Prostate gland (tissue), 2 donors: ENCODE data around the gene TTLL4. TPM values are rescaled to one million over a fixed set of nuclear protein-coding genes. Genes with fewer than 3 reads are reported as not detected.

ENCODE experiments used
- DNase-seq: peaks from one replicate; pipeline ENCODE4 v3.0.0-alpha.2; 2019; ENCODE audit warnings: low spot score
- H3K27ac ChIP-seq, 2 donors: fragments of 200-600 bp; sonication (generic); 2 replicates each; pipeline ENCODE4 v1.5.1; 2017 to 2019
- H3K27me3 ChIP-seq: fragments of 200-600 bp; sonication (generic); replicated peaks from 2 replicates; pipeline ENCODE4 v1.5.1; 2019; ENCODE audit not compliant: insufficient read depth
- H3K36me3 ChIP-seq, 2 donors: fragments of 200-600 bp; sonication (generic); 1 replicate in 1 of 2; 2 replicates in 1 of 2; pipeline versions ENCODE4 v1.5.1 to v1.8.1; 2017 to 2019
- H3K4me1 ChIP-seq: fragments of 200-600 bp; sonication (generic); replicated peaks from 2 replicates; pipeline ENCODE4 v1.5.1; 2019
- H3K4me3 ChIP-seq, 2 donors: fragments of 200-600 bp; sonication (generic); 2 replicates each; pipeline ENCODE4 v1.5.1; 2017 to 2019
- H3K9me3 ChIP-seq: fragments of 200-600 bp; sonication (generic); 2 replicates; pipeline ENCODE4 v1.5.1; 2017
- CTCF ChIP-seq, 4 experiments: fragments of 200-600 bp in 2 of 4; fragments of 450-650 bp in 2 of 4; sonication (generic) in 2 of 4; IDR thresholded peaks; 1 replicate in 3 of 4; 2 replicates in 1 of 4; pipeline ENCODE4 v1.5.1; 2016 to 2019; ENCODE audit warnings: antibody characterized with exemption in 4 of 4, mild to moderate bottlenecking in 2 of 4, moderate library complexity in 2 of 4
- POLR2A ChIP-seq: fragments of 450-650 bp; IDR thresholded peaks from one replicate; pipeline ENCODE4 v1.6.1; 2016; ENCODE audit warnings: antibody characterized with exemption, mild to moderate bottlenecking
- POLR2AphosphoS5 ChIP-seq: sonication (generic); formaldehyde crosslinking; IDR thresholded peaks from one replicate; pipeline ENCODE4 v1.6.1; 2017; ENCODE audit warnings: antibody characterized with exemption
- WGBS: methylation state at CpG from one replicate; pipeline ENCODE4 v1.1.5; 2018; 5-methylcytosine and 5-hydroxymethylcytosine counted together
- intact Hi-C: fragments of 100-400 bp; cut with DNase I; formaldehyde crosslinking; loops from one replicate; pipeline ENCODE4 v1.14.2; 2022
- total RNA-seq, 2 donors: library from RNA; depleted of rRNA; stranded (reverse); fragments of >200 nt; gene quantifications; one replicate each; pipeline ENCODE4 v1.1.0, GENCODE V29; 2016

TTLL4 gene
- total RNA-seq, 2 donors from 2014 or later: 21.1 to 63.8 TPM

- no peak overlapping the region for H3K27ac ChIP-seq
- peaks cover 4 to 6% of the 10 kb centered on the region in 2 donors for H3K36me3 ChIP-seq
- no peak overlapping the region for H3K4me3 ChIP-seq
- intact Hi-C loops: no loop called here
- no peaks in the 10 kb centered on the region for H3K27me3 ChIP-seq
- DNase-seq: no peak
- no peaks in the 10 kb centered on the region for H3K4me1 ChIP-seq
- WGBS: 56% methylated on average over 3 of the region's 3 CpGs
- no peak for TF ChIP-seq CTCF (IDR thresholded peaks at IDR 0.05)
- TF ChIP-seq POLR2AphosphoS5: no peak
- TF ChIP-seq POLR2A: no peak
- H3K9me3 ChIP-seq: no peaks in the 10 kb centered on the region
These were observed 34.0 kb downstream of the TTLL4 start for GRCh38 chr2:218744615-218745014.

GRCh38 chr2:218745160-218745558, 34.5 kb downstream of the TTLL4 start:
- no peaks in the 10 kb centered on the region for H3K9me3 ChIP-seq
- peak overlapping the region; percentile 52 to 60 for H3K27ac ChIP-seq
- 34% methylated on average over 5 of the region's 5 CpGs for WGBS
- TF ChIP-seq POLR2AphosphoS5 (no peak), CTCF (IDR thresholded peaks at IDR 0.05) (no peak), POLR2A (no peak)
- H3K36me3 ChIP-seq: peaks cover 4 to 6% of the 10 kb centered on the region in 2 donors
- H3K27me3 ChIP-seq: no peaks in the 10 kb centered on the region
- no peaks in the 10 kb centered on the region for H3K4me1 ChIP-seq
- no peak for DNase-seq
- H3K4me3 ChIP-seq: no peak overlapping the region
- intact Hi-C loops: no loop called here

- intact Hi-C loops: no loop called here
- Histone ChIP-seq H3K4me1 (no peaks in the 10 kb centered on the region), H3K36me3 (peaks cover 4 to 6% of the 10 kb centered on the region in 2 donors), H3K9me3 (no peaks in the 10 kb centered on the region), H3K27me3 (no peaks in the 10 kb centered on the region), H3K27ac (peak overlapping the region; percentile 52 to 60), H3K4me3 (no peak overlapping the region)
- 57% methylated on average over 10 of the region's 10 CpGs for WGBS
- TF ChIP-seq POLR2AphosphoS5 (peak; percentile 38), POLR2A (no peak)
- peak; percentile 87 for DNase-seq
These were observed 35.2 kb downstream of the TTLL4 start for GRCh38 chr2:218745559-218746469.

- no peak for DNase-seq
- no peaks in the 10 kb centered on the region for H3K27me3 ChIP-seq
- H3K27ac ChIP-seq: peak overlapping the region in 1 of 2 donors; percentile 52
- H3K4me3 ChIP-seq: no peak overlapping the region
- H3K4me1 ChIP-seq: no peaks in the 10 kb centered on the region
- intact Hi-C loops: no loop called here
- WGBS: 96% methylated on average over 1 of the region's 1 CpG
- TF ChIP-seq CTCF (IDR thresholded peaks at IDR 0.05) (no peak), POLR2A (no peak), POLR2AphosphoS5 (no peak)
- peaks cover 4 to 6% of the 10 kb centered on the region in 2 donors for H3K36me3 ChIP-seq
- no peaks in the 10 kb centered on the region for H3K9me3 ChIP-seq
These were observed 35.8 kb downstream of the TTLL4 start for GRCh38 chr2:218746470-218746795.

GRCh38 chr2:218746960-218747359, 36.3 kb downstream of the TTLL4 start:
- no peaks in the 10 kb centered on the region for H3K27me3 ChIP-seq
- H3K9me3 ChIP-seq: no peaks in the 10 kb centered on the region
- no peaks in the 10 kb centered on the region for H3K4me1 ChIP-seq
- no peak for TF ChIP-seq CTCF (IDR thresholded peaks at IDR 0.05)
- no peak for TF ChIP-seq POLR2AphosphoS5
- no peak for TF ChIP-seq POLR2A
- WGBS: 93% methylated on average over 10 of the region's 10 CpGs
- no peak overlapping the region for H3K4me3 ChIP-seq
- DNase-seq: no peak
- intact Hi-C loops: no loop called here
- H3K27ac ChIP-seq: no peak overlapping the region
- H3K36me3 ChIP-seq: peaks cover 4 to 6% of the 10 kb centered on the region in 2 donors
